GM12878 (cell line): Measurements from ENCODE around the gene GALT.

Source experiments
- ATF2 ChIP-seq: IDR thresholded peaks from 2 replicates; pipeline ENCODE4 v1.6.1; 2012; ENCODE audit warnings: low read length, inconsistent platforms
- POLR2A ChIP-seq: IDR thresholded peaks from 2 replicates; pipeline ENCODE4 v1.6.1; 2011; ENCODE audit warnings: low read depth, mild to moderate bottlenecking, low read length
- SREBF1 ChIP-seq: IDR thresholded peaks from 2 replicates; pipeline ENCODE4 v1.6.1; 2012; ENCODE audit warnings: mild to moderate bottlenecking, low read length

GRCh38 chr9:34600908-34601307 lies 45.6 kb upstream of the GALT start:
- TF ChIP-seq ATF2 = no peak
- TF ChIP-seq POLR2A = no peak
- no peak for TF ChIP-seq SREBF1
